ENCODE measurements around the gene RIT1.

- TF ChIP-seq CTCF (conservative IDR thresholded peaks at IDR 0.05; ENCODE audit: low read length) (no peak), EZH2phosphoT487 (IDR thresholded peaks at IDR 0.05; ENCODE audit: borderline replicate concordance, low read depth, low read length) (no peak)
Measured at GRCh38 chr1:155889566-155889965, 21.6 kb downstream of the RIT1 start.

Data from OCI-LY7 (cell line).